Nephron (organoid): ENCODE measurements around the gene GALNT9.
"Not testable (repeated sequence)": the region's sequence is repeated elsewhere in the genome, so short reads cannot be mapped to it uniquely, and the experiment has no call there.

ENCODE experiments used
- H3K27ac Mint-ChIP-seq, 3 experiments: 2 replicates each; pipeline ENCODE4 v1.8.0; 2020; ENCODE audit warnings: mixed read lengths in 3 of 3, mild to moderate bottlenecking in 2 of 3, moderate library complexity in 1 of 3
- H3K27me3 Mint-ChIP-seq: 2 replicates; pipeline ENCODE4 v1.8.0; 2021; ENCODE audit warnings: low read depth, mild to moderate bottlenecking, moderate library complexity, mixed read lengths
- H3K36me3 Mint-ChIP-seq: 2 replicates; pipeline ENCODE4 v1.8.0; 2020; ENCODE audit warnings: low read depth, mixed read lengths
- H3K4me1 Mint-ChIP-seq: 2 replicates; pipeline ENCODE4 v1.8.0; 2020; ENCODE audit warnings: mixed read lengths
- H3K4me3 Mint-ChIP-seq, 3 experiments: 2 replicates each; pipeline ENCODE4 v1.8.0; 2020; ENCODE audit warnings: mild to moderate bottlenecking in 3 of 3, mixed read lengths in 3 of 3, moderate library complexity in 2 of 3
- H3K9me3 Mint-ChIP-seq: 2 replicates; pipeline ENCODE4 v1.8.0; 2020; ENCODE audit warnings: mixed read lengths
- CTCF ChIP-seq, 3 experiments: fragments of 200-600 bp; sonication (generic); IDR thresholded peaks; one replicate each; pipeline ENCODE4 v1.5.0; 2021; ENCODE audit warnings: antibody characterized with exemption in 3 of 3; ENCODE audit not compliant: unreplicated experiment in 3 of 3

GALNT9 gene

DNA sequence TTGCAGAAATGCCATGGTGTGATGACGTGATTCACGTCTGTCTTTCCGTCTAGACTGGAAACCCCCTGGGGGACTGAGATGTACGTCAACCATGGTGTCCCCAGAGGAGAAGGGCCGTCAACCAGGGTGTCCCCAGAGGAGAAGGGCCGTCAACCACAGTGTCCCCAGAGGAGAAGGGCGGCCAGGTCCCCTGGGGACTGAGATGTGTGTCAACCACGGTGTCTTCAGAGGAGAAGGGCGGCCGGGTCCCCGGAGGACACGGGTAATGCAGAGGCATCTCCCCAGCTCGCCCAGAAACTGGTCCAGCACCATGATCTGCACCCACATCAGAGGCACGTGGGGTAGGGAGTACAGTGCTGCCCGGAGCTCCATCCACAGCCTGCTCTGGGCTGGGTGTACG lies 30.6 kb upstream of the GALNT9 start:
- Mint-ChIP-seq H3K9me3 (peaks cover 2% of the 10 kb centered on the region), H3K4me1 (peaks cover 10% of the 10 kb centered on the region), H3K4me3 (no peak overlapping the region), H3K27ac (no peak overlapping the region), H3K27me3 (peaks cover 24% of the 10 kb centered on the region), H3K36me3 (peaks cover 3% of the 10 kb centered on the region)
- no peak for TF ChIP-seq CTCF (IDR thresholded peaks at IDR 0.05; ENCODE audit: unreplicated experiment in 3 of 3)

DNA sequence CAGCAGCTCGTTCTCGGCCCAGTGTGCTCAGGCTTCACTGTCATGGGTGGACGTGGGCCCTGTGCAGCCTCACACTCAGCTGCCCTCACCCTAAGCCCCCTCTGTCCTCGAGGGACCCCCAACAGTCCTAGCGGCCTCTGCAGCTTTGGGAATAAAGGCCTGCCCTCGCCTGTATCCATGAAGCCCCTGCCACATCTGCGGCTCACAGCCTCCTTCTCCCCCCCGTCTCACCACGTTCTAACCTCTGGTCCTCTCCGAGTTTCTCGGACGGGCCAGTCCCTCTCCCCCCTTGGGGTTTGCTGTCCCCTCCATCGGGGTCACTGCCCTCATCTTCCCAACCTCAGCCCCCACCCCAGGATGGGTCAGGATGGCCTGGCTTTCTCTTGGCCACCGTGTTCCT lies 30.2 kb upstream of the GALNT9 start:
- Mint-ChIP-seq H3K4me3 (no peak overlapping the region), H3K9me3 (peaks cover 2% of the 10 kb centered on the region), H3K27ac (no peak overlapping the region), H3K27me3 (peaks cover 26% of the 10 kb centered on the region), H3K4me1 (peaks cover 10% of the 10 kb centered on the region), H3K36me3 (peaks cover 3% of the 10 kb centered on the region)
- TF ChIP-seq CTCF (IDR thresholded peaks at IDR 0.05; ENCODE audit: unreplicated experiment in 3 of 3): no peak

DNA sequence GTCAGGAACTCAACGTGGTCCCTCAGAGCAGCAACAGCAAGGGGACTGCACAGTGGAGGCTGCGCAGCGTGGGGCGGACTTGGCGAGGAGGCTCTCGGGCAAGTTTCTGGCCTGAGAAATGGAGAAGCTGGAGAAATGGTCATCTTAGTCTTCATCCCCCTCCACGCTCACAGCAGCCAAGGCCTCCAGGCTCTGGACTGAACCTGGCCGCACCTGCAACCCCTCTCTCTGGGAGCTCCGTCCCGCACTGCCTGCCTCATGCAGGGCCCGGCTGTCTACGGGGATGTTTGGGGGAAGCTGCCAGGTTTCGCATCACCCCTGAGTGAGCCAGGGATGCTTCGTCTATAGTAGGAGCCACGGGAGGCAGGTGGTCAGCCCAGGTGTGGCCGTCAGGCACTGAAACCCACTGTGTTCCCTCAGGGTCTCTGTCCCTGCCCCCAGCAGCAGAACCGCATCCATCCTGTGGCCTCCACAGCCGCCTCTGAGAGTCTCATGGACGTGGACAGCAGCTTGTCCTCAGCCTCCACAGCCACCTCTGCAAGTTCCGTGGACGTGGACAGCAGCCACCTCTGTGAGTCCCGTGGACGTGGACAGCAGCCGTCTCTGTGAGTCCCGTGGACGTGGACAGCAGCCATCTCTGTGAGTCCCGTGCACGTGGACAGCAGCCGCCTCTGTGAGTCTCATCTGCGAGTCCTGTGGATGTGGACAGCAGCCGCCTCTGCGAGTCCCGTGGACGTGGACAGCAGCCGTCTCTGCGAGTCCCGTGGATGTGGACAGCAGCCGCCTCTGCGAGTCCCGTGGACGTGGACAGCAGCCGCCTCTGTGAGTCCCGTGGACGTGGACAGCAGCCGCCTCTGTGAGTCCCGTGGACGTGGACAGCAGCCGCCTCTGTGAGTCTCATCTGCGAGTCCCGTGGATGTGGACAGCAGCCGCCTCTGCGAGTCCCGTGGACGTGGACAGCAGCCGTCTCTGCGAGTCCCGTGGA lies 29.1 kb upstream of the GALNT9 start:
- H3K9me3 Mint-ChIP-seq, H3K36me3 Mint-ChIP-seq, H3K4me1 Mint-ChIP-seq, H3K4me3 Mint-ChIP-seq, H3K27ac Mint-ChIP-seq: not testable (repeated sequence)
- H3K27me3 Mint-ChIP-seq: peaks cover 31% of the 10 kb centered on the region

GRCh38 chr12:132357623-132358186 lies 28.3 kb upstream of the GALNT9 start:
- H3K36me3 Mint-ChIP-seq: peaks cover 3% of the 10 kb centered on the region
- H3K4me3 Mint-ChIP-seq: no peak overlapping the region
- H3K4me1 Mint-ChIP-seq: peaks cover 10% of the 10 kb centered on the region
- H3K27ac Mint-ChIP-seq: no peak overlapping the region
- H3K27me3 Mint-ChIP-seq: peaks cover 33% of the 10 kb centered on the region
- peaks cover 2% of the 10 kb centered on the region for H3K9me3 Mint-ChIP-seq
- TF ChIP-seq CTCF (IDR thresholded peaks at IDR 0.05; ENCODE audit: unreplicated experiment in 3 of 3): no peak

- H3K4me3 Mint-ChIP-seq: no peak overlapping the region
- no peak for TF ChIP-seq CTCF (IDR thresholded peaks at IDR 0.05; ENCODE audit: unreplicated experiment in 3 of 3)
- H3K27me3 Mint-ChIP-seq: peaks cover 39% of the 10 kb centered on the region
- peaks cover 2% of the 10 kb centered on the region for H3K9me3 Mint-ChIP-seq
- peaks cover 10% of the 10 kb centered on the region for H3K4me1 Mint-ChIP-seq
- peak overlapping the region in 2 of 3 experiments; percentile 13 to 40 for H3K27ac Mint-ChIP-seq
- H3K36me3 Mint-ChIP-seq: peaks cover 3% of the 10 kb centered on the region
Measured at GRCh38 chr12:132356691-132357622, 27.6 kb upstream of the GALNT9 start.
